Stimulated activated CD8-positive, alpha-beta memory T cell treated with anti-CD3 and anti-CD28 coated beads, Interleukin-12 subunit alpha, Interleukin-12 subunit beta, amount 100 ng/mL, for 4 hours (primary cell): ENCODE results near the gene CDK3.

Experiments used
- DNase-seq: peaks from one replicate; pipeline ENCODE4 v3.0.0-alpha.2; 2020; ENCODE audit warnings: low read depth

CDK3 gene

DNA sequence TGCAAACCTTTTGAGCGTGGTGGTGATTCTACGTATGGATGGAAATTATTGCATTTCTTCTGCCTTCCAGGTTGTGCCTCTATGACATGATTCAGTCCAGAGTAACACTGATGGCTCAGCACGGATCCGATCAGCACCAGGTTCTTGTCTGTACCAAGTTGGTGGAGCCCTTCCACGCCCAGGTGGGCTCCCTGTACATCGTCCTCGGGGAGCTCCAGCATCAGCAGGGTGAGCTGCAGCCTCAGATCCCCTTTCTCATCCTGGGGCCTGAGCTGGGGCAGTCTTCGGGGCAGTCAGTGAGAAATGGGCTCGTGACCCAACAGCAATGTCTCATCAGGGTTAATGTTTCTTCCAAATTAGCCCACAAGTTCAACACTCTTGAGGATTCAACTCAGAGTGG is 9.3 kb upstream of the CDK3 start:
- no peak for DNase-seq

DNA sequence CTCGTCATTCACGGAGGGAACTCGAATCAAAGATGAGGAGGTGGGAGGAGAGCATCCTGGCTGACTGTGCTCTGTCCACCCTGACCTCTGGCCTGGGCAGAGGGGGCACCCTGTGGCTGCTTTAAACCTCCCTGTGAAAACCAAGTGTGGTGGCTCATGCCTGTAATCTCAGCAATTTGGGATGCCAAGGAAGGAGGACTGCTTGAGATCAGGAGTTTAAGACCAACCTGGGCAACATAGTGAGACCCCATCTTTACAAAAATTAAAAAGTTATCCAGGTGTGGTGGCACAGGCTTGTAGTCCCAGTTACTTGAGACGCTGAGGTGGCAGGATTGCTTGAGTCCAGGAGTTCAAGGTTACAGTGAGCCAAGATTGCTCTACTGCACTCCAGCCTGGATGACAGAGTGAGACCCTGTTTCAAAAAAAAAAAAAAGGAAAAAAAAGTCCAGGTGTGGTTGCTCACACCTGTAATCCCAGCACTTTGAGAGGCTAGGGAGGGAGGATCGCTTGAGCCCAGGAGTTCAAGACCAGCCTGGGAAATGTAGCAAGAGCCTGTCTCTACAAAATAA is 5.8 kb upstream of the CDK3 start:
- no peak for DNase-seq

DNA sequence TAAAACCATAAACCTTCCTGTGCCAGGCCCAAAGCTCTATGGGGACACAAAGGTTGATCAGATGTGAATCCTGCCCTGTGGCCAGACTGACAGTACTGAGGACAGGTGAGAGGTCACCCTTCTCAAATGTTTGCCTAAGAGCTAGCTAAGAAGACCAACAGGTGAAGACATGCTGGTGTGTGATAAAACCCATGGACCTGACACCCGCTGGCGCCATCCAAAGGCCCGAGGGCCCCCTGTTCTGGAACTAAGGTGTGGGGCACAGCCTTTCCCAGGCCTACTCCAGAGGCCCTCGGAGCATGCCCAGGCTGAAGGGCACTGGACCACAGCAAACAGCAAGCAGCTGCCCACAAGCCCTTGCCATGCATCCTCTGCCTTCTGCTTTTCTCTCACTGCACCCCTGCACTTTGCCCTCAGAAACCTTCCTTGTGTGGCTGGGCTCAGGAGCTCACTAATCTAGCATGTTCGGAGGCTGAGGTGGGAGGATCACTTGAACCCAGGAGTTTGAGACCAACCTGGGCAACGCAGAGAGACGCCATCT is 5.2 kb upstream of the CDK3 start:
- DNase-seq = no peak

DNA sequence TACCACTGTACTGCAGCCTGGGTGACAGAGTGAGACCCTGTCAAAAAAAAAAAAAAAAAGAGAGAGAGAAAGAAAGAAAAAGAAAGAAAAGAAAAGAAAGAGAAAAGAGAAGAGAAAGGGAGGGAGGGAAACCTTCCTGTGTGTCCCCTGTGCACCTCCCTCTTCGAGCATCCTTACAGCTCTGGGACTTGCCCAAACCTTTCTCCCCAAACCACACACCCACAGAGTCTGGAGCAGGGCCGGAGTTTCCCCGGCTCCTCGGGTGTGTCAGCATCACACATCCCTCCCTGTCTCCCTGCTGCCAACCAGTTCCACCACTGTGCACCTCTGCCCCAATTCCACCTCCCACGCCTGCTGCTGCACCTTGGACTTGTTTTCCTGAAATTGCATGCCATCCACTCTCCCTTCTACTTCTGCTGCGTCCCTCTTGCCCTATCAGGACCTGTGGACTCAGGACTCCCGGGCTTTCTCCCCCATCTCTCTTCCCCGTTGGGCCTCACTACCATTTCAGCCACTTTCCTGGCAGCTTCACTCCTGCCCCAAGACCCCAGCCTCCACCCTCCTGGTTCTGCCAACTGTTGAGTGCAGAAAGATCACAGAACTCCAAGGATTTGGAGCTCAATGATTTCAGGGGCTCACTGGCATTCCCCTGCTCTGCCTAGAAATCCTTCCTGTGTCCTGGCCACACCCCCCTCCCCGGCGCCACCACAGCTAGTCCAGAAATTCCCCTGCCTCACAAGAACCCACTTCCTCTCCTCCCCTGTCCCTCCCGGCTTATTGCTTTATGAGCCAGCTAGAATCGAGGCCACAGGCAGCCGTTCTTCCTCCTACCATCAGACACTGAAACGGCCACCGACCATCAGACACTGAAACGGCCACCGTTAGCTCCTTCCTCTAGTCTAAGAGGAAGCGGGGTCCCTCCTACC is 3.7 kb upstream of the CDK3 start:
- DNase-seq = no peak

DNA sequence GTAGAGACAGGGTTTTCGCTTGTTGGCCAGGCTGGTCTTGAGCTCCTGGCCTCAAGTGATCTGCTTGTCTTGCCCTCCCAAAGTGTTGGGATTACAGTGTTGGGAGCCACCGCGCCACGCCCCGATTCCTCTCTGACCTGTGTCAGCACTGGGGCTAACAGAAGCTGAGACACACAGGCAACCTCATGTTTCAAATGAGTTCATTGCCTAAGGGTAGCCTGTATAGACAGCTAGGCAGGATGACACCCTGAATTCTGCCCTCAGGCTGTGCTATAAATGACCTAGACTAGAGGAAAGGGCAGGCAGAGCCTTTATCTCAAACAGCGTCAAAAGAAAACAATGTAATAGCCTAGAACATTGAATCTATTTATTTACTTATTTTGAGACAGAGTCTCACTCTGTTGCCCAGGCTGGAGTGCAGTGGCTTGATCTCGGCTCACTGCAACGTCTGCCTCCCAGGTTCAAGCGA is 2.3 kb upstream of the CDK3 start:
- no peak for DNase-seq

GRCh38 chr17:76000016-76000754 is 470 bp upstream of the CDK3 start:
- no peak for DNase-seq

- no peak for DNase-seq
Measured at GRCh38 chr17:76002100-76002499, 1.4 kb downstream of the CDK3 start.

DNA sequence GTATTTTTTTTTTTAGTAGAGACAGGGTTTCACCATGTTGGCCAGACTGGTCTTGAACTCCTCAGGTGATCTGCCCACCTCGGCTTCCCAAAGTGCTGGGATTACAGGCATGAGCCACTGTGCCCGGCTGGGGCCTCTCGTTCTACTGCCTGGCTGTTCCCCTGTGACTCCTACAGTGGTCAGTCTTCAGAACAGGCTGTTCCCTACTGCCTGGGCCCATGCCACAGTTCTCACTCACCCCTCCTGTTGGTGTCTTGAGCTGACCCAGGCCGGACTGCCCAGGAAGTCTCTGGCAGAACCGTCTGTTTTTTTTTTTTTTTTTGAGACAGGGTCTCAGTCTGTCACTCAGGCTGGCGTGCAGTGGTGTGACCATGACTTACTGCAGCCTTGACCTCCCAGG is 3.3 kb downstream of the CDK3 start:
- no peak for DNase-seq

DNA sequence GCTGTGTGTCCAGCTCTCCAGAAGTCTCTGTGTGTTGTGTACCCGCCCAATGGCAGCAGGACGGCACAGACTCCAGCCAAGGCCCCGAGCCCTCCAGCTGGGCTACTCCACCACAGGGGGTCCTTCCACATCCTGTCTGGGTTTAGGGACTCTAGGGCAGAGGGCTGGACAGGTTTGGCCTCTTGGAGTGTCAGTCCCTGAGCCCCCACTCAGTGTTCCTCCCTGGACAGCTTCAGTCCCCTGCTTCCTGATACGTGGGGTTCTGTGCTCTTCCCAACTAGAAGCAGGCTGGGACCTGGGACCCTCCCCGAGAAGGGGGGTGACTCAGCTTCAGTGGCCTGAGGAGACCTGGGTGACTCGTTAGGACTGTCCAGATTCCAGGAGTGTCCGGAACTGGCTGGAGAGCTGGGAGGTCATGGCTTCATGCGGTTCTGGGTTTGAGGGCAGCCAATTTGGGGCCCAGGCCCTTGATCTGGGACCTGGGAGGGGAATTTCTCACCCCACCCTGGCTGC is 4.2 kb downstream of the CDK3 start:
- DNase-seq = no peak

GRCh38 chr17:76005263-76006149 is 4.9 kb downstream of the CDK3 start:
- peak; percentile 42 for DNase-seq

GRCh38 chr17:76007131-76007849 is 6.6 kb downstream of the CDK3 start:
- no peak for DNase-seq

DNA sequence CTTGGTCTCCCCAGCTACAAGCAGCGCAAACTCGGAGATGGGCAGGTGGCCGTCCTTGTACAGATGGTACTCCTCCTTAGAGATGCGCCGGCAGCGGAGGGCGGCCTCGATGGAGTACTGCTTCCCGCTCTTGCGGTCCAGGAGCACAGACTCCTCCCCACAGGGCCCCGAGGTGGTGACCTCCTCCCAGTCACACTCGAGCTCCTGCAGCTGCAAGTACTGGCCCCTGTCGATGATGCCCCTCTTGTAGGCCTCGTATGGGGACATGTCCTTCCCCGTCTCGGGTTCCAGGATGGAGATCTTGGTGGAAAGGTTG is 7.2 kb downstream of the CDK3 start:
- DNase-seq = no peak

DNA sequence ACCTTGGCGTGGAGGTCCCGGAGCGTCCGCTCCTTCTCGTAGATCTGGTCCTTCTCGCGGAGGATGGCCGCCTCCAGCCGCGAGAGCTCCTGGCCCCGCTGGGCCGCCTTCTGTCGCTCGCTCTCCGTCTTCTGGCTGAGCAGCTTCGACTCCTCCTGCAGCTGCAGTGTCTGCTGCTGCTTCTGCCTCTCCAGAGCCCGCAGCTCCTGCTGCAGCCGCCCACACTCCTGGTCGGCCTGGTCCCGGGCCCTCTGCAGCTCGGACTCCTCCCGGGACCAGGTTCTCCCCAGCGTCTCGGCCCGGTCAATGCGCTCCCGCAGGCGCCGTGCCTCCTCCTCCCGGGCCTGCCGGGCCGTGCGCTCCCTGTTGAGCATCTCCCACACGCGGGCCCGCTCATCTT is 7.6 kb downstream of the CDK3 start:
- DNase-seq = no peak

GRCh38 chr17:76008630-76009425 is 8.2 kb downstream of the CDK3 start:
- DNase-seq = no peak

DNA sequence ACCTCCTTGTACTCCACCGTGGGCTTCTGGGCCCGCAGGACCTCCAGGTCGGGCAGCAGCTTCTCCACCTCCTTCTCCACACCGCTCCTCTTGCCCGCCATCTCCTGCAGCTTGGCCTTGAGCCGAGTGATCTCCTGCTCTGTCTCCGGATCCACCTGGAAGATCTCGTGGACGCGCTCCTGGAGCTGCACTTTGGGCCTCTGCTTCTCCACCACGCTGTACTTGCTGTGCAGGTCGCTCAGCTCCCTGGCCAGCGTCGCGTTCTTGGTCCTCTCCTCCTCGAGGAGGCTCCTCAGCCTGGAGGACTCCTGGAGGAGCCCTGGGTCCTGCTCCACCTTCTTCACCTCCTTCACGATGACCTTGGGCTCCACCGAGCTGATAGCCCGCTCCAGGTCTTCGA is 8.8 kb downstream of the CDK3 start:
- DNase-seq = no peak

DNA sequence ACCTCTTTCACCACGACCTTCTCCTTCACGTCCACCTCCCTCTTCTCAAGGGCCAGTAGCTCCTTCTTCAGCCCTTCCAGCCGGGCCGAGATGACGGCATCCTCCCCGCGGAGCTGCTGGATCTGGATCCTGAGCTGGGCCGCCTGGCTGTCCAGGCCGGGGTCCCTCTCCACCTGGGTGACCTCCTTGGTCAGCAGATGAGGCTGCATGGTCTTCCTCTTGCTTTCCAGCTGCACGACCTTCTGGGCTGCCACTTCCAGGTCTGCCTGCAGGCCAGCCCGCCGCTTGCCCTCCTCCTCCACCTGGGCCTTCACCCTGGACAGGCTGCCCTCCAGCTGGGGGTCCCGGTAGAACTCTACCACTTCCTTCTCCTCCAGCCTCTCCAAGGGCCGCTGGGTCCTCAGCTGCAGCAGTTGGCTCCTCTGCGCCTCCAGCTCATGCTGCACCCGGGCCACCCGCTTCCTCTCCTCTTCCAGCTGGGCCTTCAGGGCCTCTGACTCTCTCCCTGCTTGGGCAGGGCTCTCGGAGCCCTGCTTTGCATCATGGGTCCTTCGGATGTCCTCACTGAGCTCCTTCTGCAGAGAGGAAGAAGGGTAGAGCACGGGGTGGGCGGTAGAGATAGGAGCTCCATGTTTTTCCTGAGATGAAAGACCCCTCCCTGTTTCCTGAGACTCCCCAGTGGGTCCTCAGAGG is 9.5 kb downstream of the CDK3 start:
- no peak for DNase-seq

DNA sequence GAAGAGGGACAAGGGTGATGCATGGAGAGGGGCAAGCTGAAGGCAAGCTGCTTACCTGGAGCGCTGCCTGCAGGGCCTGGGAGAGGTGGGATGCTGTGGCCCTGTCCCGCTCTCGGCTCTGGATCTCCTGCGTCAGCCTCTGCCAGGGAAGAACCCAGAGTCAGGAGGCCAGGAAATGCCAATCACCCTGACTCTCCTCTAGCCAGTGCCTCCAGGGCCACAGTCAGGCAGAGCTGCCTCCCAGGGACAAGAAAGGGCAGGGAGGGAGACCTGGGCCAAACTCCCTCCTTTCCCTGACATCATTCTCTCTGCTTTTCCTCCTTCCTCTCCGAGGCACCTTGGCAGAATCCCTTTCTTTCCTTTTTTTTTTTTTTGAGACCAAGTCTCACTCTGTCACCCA is 11.3 kb downstream of the CDK3 start:
- DNase-seq = no peak

DNA sequence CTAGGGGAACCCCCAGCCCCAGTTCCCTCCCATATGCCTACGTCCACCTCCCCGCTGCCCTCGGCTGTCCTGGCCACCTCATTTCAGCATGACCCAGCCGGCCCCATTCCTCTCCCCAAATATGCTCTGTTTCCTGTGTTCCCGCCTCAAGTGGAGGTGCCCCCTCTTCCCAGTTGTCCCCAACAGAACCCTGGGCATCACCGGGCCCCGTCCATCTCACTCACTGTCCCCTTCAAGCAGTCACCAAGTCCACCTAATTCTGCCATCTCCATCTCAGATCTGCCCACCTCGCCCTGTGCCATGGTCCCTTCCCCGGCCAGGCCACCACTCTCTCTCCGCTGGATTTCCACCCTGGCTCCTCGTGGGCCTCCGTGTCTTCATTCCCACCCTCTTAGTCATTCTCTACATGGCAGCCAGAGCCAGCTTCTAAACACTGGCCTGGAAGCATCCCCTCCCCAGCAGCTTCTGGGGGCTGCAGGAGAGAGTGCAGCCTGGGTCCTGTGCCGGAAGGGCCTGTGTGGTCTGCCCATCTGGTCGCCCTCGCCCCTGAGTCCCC is 12.8 kb downstream of the CDK3 start:
- no peak for DNase-seq
